CD4-positive, alpha-beta T cell treated with Interleukin-6 for 4 hours (primary cell): Measurements from ENCODE around the gene MAN2A2.

ENCODE experiments used
- DNase-seq: peaks from one replicate; pipeline ENCODE4 v3.0.0-alpha.2; 2020; ENCODE audit warnings: mixed read lengths

MAN2A2 gene

GRCh38 chr15:90902840-90903732, at the start of gene MAN2A2:
TSS of gene MAN2A2 (plus strand) at chr15:90903302. CDS start at chr15:90904208, 906 bp downstream.
- peak; percentile 76 for DNase-seq

DNA sequence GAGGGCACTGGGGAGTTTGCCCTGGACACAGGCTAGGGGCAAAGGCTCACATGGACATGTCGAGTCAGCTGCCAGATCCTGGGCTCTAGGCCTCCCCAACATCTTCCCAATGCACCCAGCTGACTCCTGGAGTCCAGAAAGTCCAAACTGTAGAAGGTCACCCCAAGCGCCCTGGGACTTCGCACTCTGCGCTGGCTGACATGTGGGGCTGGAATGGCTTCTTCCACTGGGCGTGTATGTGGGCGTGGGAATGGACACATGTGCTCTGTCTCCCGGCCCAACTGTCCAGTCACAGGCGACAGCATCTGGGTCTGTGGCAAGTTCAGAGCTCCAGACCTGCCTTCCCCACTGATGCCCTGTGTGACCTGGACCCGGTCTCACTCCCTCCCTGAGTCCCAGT, 48.0 kb upstream of the MAN2A2 start:
- DNase-seq = no peak

- DNase-seq = no peak
Observed at GRCh38 chr15:90857337-90857736, 45.8 kb upstream of the MAN2A2 start.

- DNase-seq = no peak
Observed at GRCh38 chr15:90857883-90858443, 45.1 kb upstream of the MAN2A2 start.

- DNase-seq = no peak
Observed at GRCh38 chr15:90859234-90860131, 43.6 kb upstream of the MAN2A2 start.

- DNase-seq = no peak
Observed at GRCh38 chr15:90860450-90860849, 42.7 kb upstream of the MAN2A2 start.

GRCh38 chr15:90860942-90861675, 42.0 kb upstream of the MAN2A2 start:
- DNase-seq = no peak

GRCh38 chr15:90862487-90862886, 40.6 kb upstream of the MAN2A2 start:
- no peak for DNase-seq

- no peak for DNase-seq
Observed at GRCh38 chr15:90862964-90863778, 39.9 kb upstream of the MAN2A2 start.

- DNase-seq = no peak
Observed at GRCh38 chr15:90863987-90864386, 39.1 kb upstream of the MAN2A2 start.

DNA sequence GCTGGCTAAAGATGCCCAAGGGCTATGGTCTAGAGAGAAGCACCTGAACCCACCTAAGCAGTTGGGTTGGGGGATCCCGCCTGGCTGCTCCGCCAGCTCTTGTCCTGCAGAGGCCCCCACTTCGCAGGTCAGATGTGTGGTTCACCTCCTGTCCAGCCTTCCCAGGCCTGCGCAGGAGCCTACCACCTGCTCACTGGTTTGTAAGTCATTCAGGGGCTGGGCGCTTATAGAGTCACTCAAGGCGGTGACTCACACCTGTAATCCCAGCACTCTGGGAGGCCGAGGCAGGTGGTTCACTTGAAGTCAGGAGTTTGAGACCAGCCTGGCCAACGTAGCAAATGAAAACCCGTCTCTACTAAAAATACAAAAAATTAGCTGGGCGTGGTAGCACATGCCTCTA, 38.6 kb upstream of the MAN2A2 start:
- no peak for DNase-seq

DNA sequence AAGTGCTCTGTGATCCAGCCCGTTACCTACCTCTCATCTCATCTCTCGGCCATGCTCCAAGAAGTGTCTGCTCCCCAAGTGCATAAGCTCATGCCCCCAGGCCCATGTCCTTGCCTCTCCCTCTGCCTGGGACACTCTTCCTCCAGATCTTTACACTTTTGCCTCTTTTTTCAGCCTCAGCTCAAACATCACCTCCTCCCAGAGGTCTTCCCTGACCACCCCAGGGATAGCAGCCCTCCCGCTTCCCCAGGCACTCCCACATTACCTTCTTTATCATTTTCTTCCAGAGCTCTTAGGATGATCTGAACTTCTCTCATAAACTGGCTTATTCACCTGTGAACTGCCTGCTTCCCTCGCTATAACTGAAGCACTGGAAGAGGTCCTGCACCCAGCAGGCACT, 37.4 kb upstream of the MAN2A2 start:
- DNase-seq = no peak

- no peak for DNase-seq
Observed at GRCh38 chr15:90866161-90866715, 36.9 kb upstream of the MAN2A2 start.

GRCh38 chr15:90866800-90867199, 36.3 kb upstream of the MAN2A2 start:
- no peak for DNase-seq

GRCh38 chr15:90868261-90868689, 34.8 kb upstream of the MAN2A2 start, which contains the start of gene FURIN:
TSS of gene FURIN (plus strand) at chr15:90868588. CDS start at chr15:90875741, 7,153 bp downstream.
- DNase-seq = no peak

DNA sequence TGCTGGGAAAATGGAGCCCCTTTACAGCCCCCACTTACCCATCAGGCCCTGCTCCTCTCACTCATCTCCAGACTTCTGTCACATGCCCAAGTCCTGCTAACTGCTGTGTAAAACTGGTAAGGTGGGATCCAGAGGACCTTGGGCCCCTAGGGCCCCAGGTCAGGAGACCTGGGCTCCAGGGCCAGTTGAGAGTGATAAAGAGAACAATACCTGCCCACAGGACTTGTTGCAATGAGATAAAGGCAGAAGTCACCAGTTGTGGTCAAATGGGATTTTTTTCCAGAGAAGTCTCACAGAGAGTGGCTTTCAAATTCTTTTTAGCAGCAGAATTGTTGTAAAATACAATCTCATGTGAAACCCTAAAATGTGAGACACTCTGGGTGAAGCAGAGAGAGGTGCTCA, 34.0 kb upstream of the MAN2A2 start:
- no peak for DNase-seq

GRCh38 chr15:90869601-90870353, 33.3 kb upstream of the MAN2A2 start:
- peak; percentile 70 for DNase-seq

- peak; percentile 24 for DNase-seq
Observed at GRCh38 chr15:90870354-90871138, 32.6 kb upstream of the MAN2A2 start.

DNA sequence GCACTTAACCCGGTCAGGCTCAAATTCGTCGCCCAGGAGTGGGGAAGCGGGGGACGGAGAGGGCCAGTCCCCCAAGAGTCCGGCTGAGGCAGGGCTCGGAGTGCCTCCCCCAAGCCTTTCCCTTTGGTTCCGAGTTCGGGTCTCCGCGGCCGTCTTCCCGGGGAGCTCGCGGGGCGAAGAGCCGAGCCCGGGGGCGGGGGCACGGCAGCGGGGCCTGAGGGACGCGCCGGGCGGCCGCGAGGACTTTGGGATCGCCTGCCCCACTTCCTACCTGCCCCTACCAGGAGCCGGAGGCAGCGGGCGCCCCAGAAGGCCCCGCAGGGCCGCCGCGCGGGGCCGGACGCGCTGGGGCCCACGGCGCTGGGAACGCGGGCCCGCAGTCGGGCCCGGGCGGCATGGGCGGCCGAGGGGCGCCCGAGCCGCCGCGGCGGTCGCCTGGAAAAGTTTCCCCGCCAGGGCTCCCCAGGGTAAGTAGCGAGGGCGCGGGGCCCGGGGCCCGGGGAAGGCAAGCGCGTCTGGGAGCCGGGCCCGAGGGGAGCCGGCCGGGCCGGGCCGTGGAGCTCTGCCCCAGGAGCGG, 31.9 kb upstream of the MAN2A2 start:
- peak; percentile 49 for DNase-seq
